Hepatic stellate cell (primary cell): ENCODE results near the gene SNCG.

Experiments
- DNase-seq: peaks from one replicate; pipeline ENCODE4 v3.0.0; 2011; ENCODE audit warnings: low spot score

The SNCG gene

GRCh38 chr10:86960863-86961434, 2.5 kb downstream of the SNCG start:
- no peak for DNase-seq

GRCh38 chr10:86961481-86962091, 3.2 kb downstream of the SNCG start:
- no peak for DNase-seq

- DNase-seq, result no peak
Measured at GRCh38 chr10:86962136-86962980, 4.0 kb downstream of the SNCG start.

- DNase-seq, result no peak
Measured at GRCh38 chr10:86962981-86963310, 4.5 kb downstream of the SNCG start.

- DNase-seq, result no peak
Measured at GRCh38 chr10:86963341-86963919, 5.0 kb downstream of the SNCG start.

- DNase-seq, result no peak
Measured at GRCh38 chr10:86964061-86964846, 5.9 kb downstream of the SNCG start.

- no peak for DNase-seq
Measured at GRCh38 chr10:86964847-86965190, 6.4 kb downstream of the SNCG start.

- no peak for DNase-seq
Measured at GRCh38 chr10:86965986-86966654, 7.7 kb downstream of the SNCG start.

- no peak for DNase-seq
Measured at GRCh38 chr10:86967481-86967941, 9.1 kb downstream of the SNCG start.

GRCh38 chr10:86968271-86968993, 10.0 kb downstream of the SNCG start, which contains the start of gene ADIRF:
TSS of gene ADIRF (plus strand) at chr10:86968482. CDS start at chr10:86968545, 63 bp downstream.
- DNase-seq, result no peak

- no peak for DNase-seq
Measured at GRCh38 chr10:86968994-86969355, 10.6 kb downstream of the SNCG start.

- peak; percentile 58 for DNase-seq
Measured at GRCh38 chr10:86969421-86970041, 11.1 kb downstream of the SNCG start.

GRCh38 chr10:86970162-86970981, 12.0 kb downstream of the SNCG start:
- DNase-seq, result peak; percentile 83

- no peak for DNase-seq
Measured at GRCh38 chr10:86970982-86971231, 12.5 kb downstream of the SNCG start.

GRCh38 chr10:86971232-86971991, 13.0 kb downstream of the SNCG start:
- DNase-seq, result peak; percentile 93

GRCh38 chr10:86972613-86973380, 14.4 kb downstream of the SNCG start:
- no peak for DNase-seq

- DNase-seq, result no peak
Measured at GRCh38 chr10:86974484-86974883, 16.1 kb downstream of the SNCG start.

- DNase-seq, result no peak
Measured at GRCh38 chr10:86976362-86977056, 18.1 kb downstream of the SNCG start.
